ENCODE data around the gene MARCHF6. TPM values are rescaled to one million over a fixed set of nuclear protein-coding genes. Genes with fewer than 3 reads are reported as not detected.
"Not testable (repeated sequence)": the region's sequence is repeated elsewhere in the genome, so short reads cannot be mapped to it uniquely, and the experiment has no call there.

MARCHF6 gene
- polyA plus RNA-seq, 4 donors: 173 to 217 (median 208) TPM

- DNase-seq (ENCODE audit: low read depth in 4 of 4, low spot score in 3 of 4): no peak
Measured at GRCh38 chr5:10374046-10375022, 20.8 kb downstream of the MARCHF6 start.

GRCh38 chr5:10375146-10375545 is 21.7 kb downstream of the MARCHF6 start:
- not testable (repeated sequence) for DNase-seq (ENCODE audit: low read depth in 4 of 4, low spot score in 3 of 4)

- no peak for DNase-seq (ENCODE audit: low read depth in 4 of 4, low spot score in 3 of 4)
Measured at GRCh38 chr5:10376544-10376943, 23.0 kb downstream of the MARCHF6 start.

- DNase-seq (ENCODE audit: low read depth in 4 of 4, low spot score in 3 of 4): no peak
Measured at GRCh38 chr5:10377081-10377480, 23.6 kb downstream of the MARCHF6 start.

- DNase-seq (ENCODE audit: low read depth in 4 of 4, low spot score in 3 of 4): no peak
Measured at GRCh38 chr5:10381803-10382202, 28.3 kb downstream of the MARCHF6 start.

GRCh38 chr5:10384483-10384882 is 31.0 kb downstream of the MARCHF6 start:
- no peak for DNase-seq (ENCODE audit: low read depth in 4 of 4, low spot score in 3 of 4)

GRCh38 chr5:10387690-10388089 is 34.2 kb downstream of the MARCHF6 start:
- no peak for DNase-seq (ENCODE audit: low read depth in 4 of 4, low spot score in 3 of 4)

GRCh38 chr5:10391130-10391529 is 37.6 kb downstream of the MARCHF6 start:
- no peak for DNase-seq (ENCODE audit: low read depth in 4 of 4, low spot score in 3 of 4)

- DNase-seq (ENCODE audit: low read depth in 4 of 4, low spot score in 3 of 4): not testable (repeated sequence)
Measured at GRCh38 chr5:10392567-10393328, 39.3 kb downstream of the MARCHF6 start.

GRCh38 chr5:10393491-10393890 is 40.0 kb downstream of the MARCHF6 start:
- no peak for DNase-seq (ENCODE audit: low read depth in 4 of 4, low spot score in 3 of 4)

- DNase-seq (ENCODE audit: low read depth in 4 of 4, low spot score in 3 of 4): no peak
Measured at GRCh38 chr5:10396552-10396951, 43.1 kb downstream of the MARCHF6 start.

- no peak for DNase-seq (ENCODE audit: low read depth in 4 of 4, low spot score in 3 of 4)
Measured at GRCh38 chr5:10399839-10400238, 46.3 kb downstream of the MARCHF6 start.

GRCh38 chr5:10400411-10400810 is 46.9 kb downstream of the MARCHF6 start:
- DNase-seq (ENCODE audit: low read depth in 4 of 4, low spot score in 3 of 4): no peak

- no peak for DNase-seq (ENCODE audit: low read depth in 4 of 4, low spot score in 3 of 4)
Measured at GRCh38 chr5:10400831-10401230, 47.3 kb downstream of the MARCHF6 start.

- DNase-seq (ENCODE audit: low read depth in 4 of 4, low spot score in 3 of 4): no peak
Measured at GRCh38 chr5:10401498-10401897, 48.0 kb downstream of the MARCHF6 start.

Other genes with a start within 250 kb of the MARCHF6 start
- 10 to 100 TPM; 19.4 to 23.8 (median 20.5) TPM for gene ATPSCKMT, start 103.8 kb upstream of the MARCHF6 start, polyA plus RNA-seq (ENCODE audit: insufficient read length in 4 of 4)
- 100 to 1,000 TPM; 236 to 256 (median 250) TPM for gene CCT5, start 103.4 kb upstream of the MARCHF6 start, polyA plus RNA-seq (ENCODE audit: insufficient read length in 4 of 4)
- gene CMBL, start 45.8 kb upstream of the MARCHF6 start, polyA plus RNA-seq (ENCODE audit: insufficient read length in 4 of 4): 10 to 100 TPM; 43.2 to 60.2 (median 46.7) TPM
- under 1 TPM; 0.66 to 0.90 (median 0.79) TPM for gene ROPN1L, start 88.2 kb downstream of the MARCHF6 start, polyA plus RNA-seq (ENCODE audit: insufficient read length in 4 of 4)
- 1 to 10 TPM; 1.4 to 1.9 (median 1.8) TPM for gene ANKRD33B, start 210.4 kb downstream of the MARCHF6 start, polyA plus RNA-seq (ENCODE audit: insufficient read length in 4 of 4)

Measured in right renal pelvis (tissue), 4 donors.